ENCODE results near the gene SHISAL1. TPM values are rescaled to one million over a fixed set of nuclear protein-coding genes. Genes with fewer than 3 reads are reported as not detected.

The SHISAL1 gene
- total RNA-seq, 1 experiment from 2014 or later, result 2.9 TPM

DNA sequence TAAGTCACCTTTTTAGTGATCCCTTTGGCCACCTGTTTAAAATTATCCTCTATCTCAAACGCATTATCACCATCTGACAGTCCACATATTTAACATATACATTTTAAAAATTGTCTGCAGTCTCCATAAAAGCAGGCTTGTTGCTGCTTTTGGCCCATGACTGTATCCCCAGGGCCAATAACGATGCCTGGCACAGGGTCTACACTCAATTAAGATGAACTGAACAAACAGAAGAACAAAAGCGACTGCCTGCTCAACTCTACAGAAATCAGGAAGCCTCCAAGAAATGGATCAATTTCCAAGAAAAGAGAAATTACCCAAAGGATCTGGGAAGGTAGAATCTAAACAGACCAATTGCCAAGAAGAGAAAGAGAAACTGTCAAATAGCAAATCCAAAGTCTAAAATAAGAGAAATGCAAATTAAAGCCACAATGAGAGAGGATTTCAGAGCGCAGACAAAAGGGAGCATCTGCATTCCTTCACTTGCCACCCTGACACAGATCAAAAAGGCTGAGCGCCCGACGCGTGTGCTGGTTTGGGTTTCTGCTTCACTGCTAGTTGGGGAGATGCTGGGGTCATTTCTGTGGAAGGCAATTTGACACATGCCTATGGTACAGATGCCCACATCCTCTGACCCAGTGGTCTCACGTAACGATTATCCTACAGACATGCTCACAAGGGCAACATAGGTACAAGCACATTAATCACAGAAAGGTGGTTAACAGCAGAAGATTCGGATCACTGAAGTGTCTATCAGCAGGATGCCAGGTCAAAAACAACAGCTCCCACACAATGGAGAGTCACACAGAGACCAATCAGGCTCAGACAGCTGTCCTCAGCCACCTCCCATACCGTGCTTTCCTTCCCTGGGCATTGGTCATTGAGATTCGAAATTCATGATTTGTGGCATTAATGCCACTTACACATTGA lies 55.9 kb downstream of the SHISAL1 start:
- H4K91ac ChIP-seq (ENCODE audit: insufficient read length, low read depth, low read length), result no peak overlapping the region
- H2BK12ac ChIP-seq (ENCODE audit: insufficient read length, low read depth, low read length), result no peak overlapping the region
- H3K18ac ChIP-seq (ENCODE audit: insufficient read length, low read depth, low read length), result no peak overlapping the region
- H3K79me2 ChIP-seq (ENCODE audit: insufficient read depth, low read length), result no peaks in the 10 kb centered on the region
- no peak overlapping the region for H3K4me2 ChIP-seq (ENCODE audit: insufficient read depth, insufficient read length, low read length)
- H3K79me1 ChIP-seq (ENCODE audit: insufficient read depth, low read depth, low read length, poor library complexity, severe bottlenecking), result no peaks in the 10 kb centered on the region
- no peak overlapping the region for H3K14ac ChIP-seq (ENCODE audit: insufficient read depth, low read length)
- DNase-seq, result peak; percentile 26
- Mint-ChIP-seq H3K9me3 (peaks cover 2 to 7% of the 10 kb centered on the region in 2 experiments; a peak in 3 of 5 replicates), H3K27me3 (ENCODE audit: low read depth) (peaks cover 8% of the 10 kb centered on the region), H3K4me3 (no peak overlapping the region; a peak in 2 of 5 replicates), H3K36me3 (ENCODE audit: insufficient read depth in 1 of 3, low read depth in 3 of 3) (peaks cover 0 to 6% (median 2%) of the 10 kb centered on the region in 3 experiments; a peak in 2 of 7 replicates), H3K27ac (peak overlapping the region in 2 of 3 experiments; percentile 83 to 86; a peak in 5 of 7 replicates), H3K4me1 (peaks cover 16 to 20% of the 10 kb centered on the region in 2 experiments)
- H3K9ac ChIP-seq (ENCODE audit: extremely low read depth, insufficient read length, low read length), result no peak overlapping the region
- H2BK20ac ChIP-seq (ENCODE audit: low read depth, low read length, poor library complexity, severe bottlenecking), result no peak overlapping the region
- H3K27me3 ChIP-seq (ENCODE audit: insufficient read depth, low read length), result no peaks in the 10 kb centered on the region
- no peak overlapping the region for H4K8ac ChIP-seq (replicated peaks; ENCODE audit: insufficient read length, low read depth, low read length)
- peaks cover 4% of the 10 kb centered on the region; the same call in 1 of the 2 replicates for H3K4me1 ChIP-seq (ENCODE audit: insufficient read depth, low read length)
- no peak overlapping the region for H3K56ac ChIP-seq (ENCODE audit: insufficient read length, low read depth, low read length)
- no peak overlapping the region for H3T11ph ChIP-seq (ENCODE audit: low read length)
- H2AFZ ChIP-seq (ENCODE audit: low read length), result no peak overlapping the region
- no peak overlapping the region for H4K5ac ChIP-seq (ENCODE audit: insufficient read length, low read depth, low read length)
- no peaks in the 10 kb centered on the region for H3K9me3 ChIP-seq (ENCODE audit: control insufficient read depth, low read depth, low read length)
- no peak overlapping the region for H2BK5ac ChIP-seq (ENCODE audit: insufficient read length, low read length)
- no peaks in the 10 kb centered on the region for H3K23me2 ChIP-seq (ENCODE audit: insufficient read length, low read depth, low read length, poor library complexity, severe bottlenecking)
- TF ChIP-seq, protein P1, sequence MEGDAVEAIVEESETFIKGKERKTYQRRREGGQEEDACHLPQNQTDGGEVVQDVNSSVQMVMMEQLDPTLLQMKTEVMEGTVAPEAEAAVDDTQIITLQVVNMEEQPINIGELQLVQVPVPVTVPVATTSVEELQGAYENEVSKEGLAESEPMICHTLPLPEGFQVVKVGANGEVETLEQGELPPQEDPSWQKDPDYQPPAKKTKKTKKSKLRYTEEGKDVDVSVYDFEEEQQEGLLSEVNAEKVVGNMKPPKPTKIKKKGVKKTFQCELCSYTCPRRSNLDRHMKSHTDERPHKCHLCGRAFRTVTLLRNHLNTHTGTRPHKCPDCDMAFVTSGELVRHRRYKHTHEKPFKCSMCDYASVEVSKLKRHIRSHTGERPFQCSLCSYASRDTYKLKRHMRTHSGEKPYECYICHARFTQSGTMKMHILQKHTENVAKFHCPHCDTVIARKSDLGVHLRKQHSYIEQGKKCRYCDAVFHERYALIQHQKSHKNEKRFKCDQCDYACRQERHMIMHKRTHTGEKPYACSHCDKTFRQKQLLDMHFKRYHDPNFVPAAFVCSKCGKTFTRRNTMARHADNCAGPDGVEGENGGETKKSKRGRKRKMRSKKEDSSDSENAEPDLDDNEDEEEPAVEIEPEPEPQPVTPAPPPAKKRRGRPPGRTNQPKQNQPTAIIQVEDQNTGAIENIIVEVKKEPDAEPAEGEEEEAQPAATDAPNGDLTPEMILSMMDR (conservative IDR thresholded peaks at IDR 0.05), result no peak
- WGBS (ENCODE audit: extremely low coverage, insufficient read length, low lambda C conversion rate), result 100% methylated on average over 1 of the region's 13 CpGs
- no peak overlapping the region for H3K27ac ChIP-seq (ENCODE audit: insufficient read length, low read depth, low read length)
- no peak overlapping the region for H2BK120ac ChIP-seq (ENCODE audit: low read depth, low read length, poor library complexity, severe bottlenecking)
- no peak overlapping the region for H3K4ac ChIP-seq (ENCODE audit: low read depth, low read length)
- H2BK15ac ChIP-seq (ENCODE audit: low read depth, low read length), result no peak overlapping the region
- H3K23ac ChIP-seq (ENCODE audit: insufficient read length, low read depth, low read length), result no peak overlapping the region
- no peak overlapping the region for H2AK5ac ChIP-seq (ENCODE audit: insufficient read length, low read length)
- H4K20me1 ChIP-seq (ENCODE audit: control insufficient read depth, insufficient read depth, insufficient read length), result no peaks in the 10 kb centered on the region
